IgD-negative memory B cell (primary cell): Measurements from ENCODE around the gene MAX. TPM values are rescaled to one million over a fixed set of nuclear protein-coding genes. Genes with fewer than 3 reads are reported as not detected.

Source experiments
- H3K27ac Mint-ChIP-seq, 3 donors: one replicate each; pipeline ENCODE4 v1.8.0; 2020 to 2022; ENCODE audit warnings: mild to moderate bottlenecking in 3 of 3, mixed read lengths in 3 of 3, moderate library complexity in 1 of 3
- H3K27me3 Mint-ChIP-seq: one replicate; pipeline ENCODE4 v1.8.0; 2021; ENCODE audit warnings: mixed read lengths
- H3K36me3 Mint-ChIP-seq: one replicate; pipeline ENCODE4 v1.8.0; 2020; ENCODE audit warnings: mild to moderate bottlenecking, mixed read lengths
- H3K4me1 Mint-ChIP-seq, 3 donors: one replicate each; pipeline ENCODE4 v1.8.0; 2020 to 2022; ENCODE audit warnings: mixed read lengths in 3 of 3, mild to moderate bottlenecking in 1 of 3
- H3K4me3 Mint-ChIP-seq, 4 donors: one replicate each; pipeline ENCODE4 v1.8.0; 2020 to 2022; ENCODE audit warnings: mild to moderate bottlenecking in 4 of 4, mixed read lengths in 4 of 4, moderate library complexity in 3 of 4
- H3K9me3 Mint-ChIP-seq, 3 donors: one replicate each; pipeline ENCODE4 v1.8.0; 2020 to 2021; ENCODE audit warnings: mixed read lengths in 3 of 3, mild to moderate bottlenecking in 1 of 3
- polyA plus RNA-seq: library from polyadenylated mRNA; unstranded; fragments of 300-500 nt; fragmentation: Illumina TruSeq; gene quantifications from one replicate; pipeline ENCODE4 v1.2.3, GENCODE V29; 2021

MAX gene
- polyA plus RNA-seq, 1 donor from 2014 or later: 131 TPM

- H3K27ac Mint-ChIP-seq: no peak overlapping the region
- H3K4me1 Mint-ChIP-seq: peaks cover 0 to 4% (median 0%) of the 10 kb centered on the region in 3 donors
- H3K27me3 Mint-ChIP-seq: peaks cover 2% of the 10 kb centered on the region
- peaks cover 0 to 4% (median 3%) of the 10 kb centered on the region in 3 donors for H3K9me3 Mint-ChIP-seq
- H3K36me3 Mint-ChIP-seq: no peaks in the 10 kb centered on the region
- no peak overlapping the region for H3K4me3 Mint-ChIP-seq
Measured at GRCh38 chr14:65117769-65118745, 15.7 kb upstream of the MAX start.

- Mint-ChIP-seq H3K9me3 (peaks cover 0 to 4% (median 3%) of the 10 kb centered on the region in 3 donors), H3K27ac (peak overlapping the region in 1 of 3 donors; percentile 31), H3K4me1 (peaks cover 0 to 4% (median 0%) of the 10 kb centered on the region in 3 donors), H3K27me3 (no peaks in the 10 kb centered on the region), H3K4me3 (no peak overlapping the region), H3K36me3 (no peaks in the 10 kb centered on the region)
Measured at GRCh38 chr14:65115615-65116014, 13.3 kb upstream of the MAX start.

- Mint-ChIP-seq H3K4me3 (peak overlapping the region in 1 of 4 donors; percentile 27), H3K27ac (no peak overlapping the region), H3K36me3 (no peaks in the 10 kb centered on the region), H3K27me3 (no peaks in the 10 kb centered on the region), H3K4me1 (peaks cover 0 to 4% (median 1%) of the 10 kb centered on the region in 3 donors), H3K9me3 (peaks cover 0 to 1% (median 1%) of the 10 kb centered on the region in 3 donors)
Measured at GRCh38 chr14:65110525-65110924, 8.2 kb upstream of the MAX start.

GRCh38 chr14:65109357-65109756 lies 7.0 kb upstream of the MAX start:
- peak overlapping the region in 1 of 4 donors; percentile 38 for H3K4me3 Mint-ChIP-seq

GRCh38 chr14:65107200-65107599 lies 4.9 kb upstream of the MAX start:
- no peak overlapping the region for H3K4me3 Mint-ChIP-seq
- no peaks in the 10 kb centered on the region for H3K36me3 Mint-ChIP-seq
- no peaks in the 10 kb centered on the region for H3K27me3 Mint-ChIP-seq
- H3K27ac Mint-ChIP-seq: no peak overlapping the region
- peaks cover 4 to 6% (median 5%) of the 10 kb centered on the region in 3 donors for H3K4me1 Mint-ChIP-seq
- H3K9me3 Mint-ChIP-seq: no peaks in the 10 kb centered on the region

More at GRCh38 chr14:65109357-65109756, 7.0 kb upstream of the MAX start:
- peaks cover 0 to 4% (median 0%) of the 10 kb centered on the region in 3 donors for H3K4me1 Mint-ChIP-seq
- H3K9me3 Mint-ChIP-seq: no peaks in the 10 kb centered on the region
- no peak overlapping the region for H3K27ac Mint-ChIP-seq
- no peaks in the 10 kb centered on the region for H3K36me3 Mint-ChIP-seq
- no peaks in the 10 kb centered on the region for H3K27me3 Mint-ChIP-seq

- Mint-ChIP-seq H3K27ac (no peak overlapping the region), H3K4me3 (peak overlapping the region in 1 of 4 donors; percentile 35), H3K9me3 (no peaks in the 10 kb centered on the region), H3K36me3 (no peaks in the 10 kb centered on the region), H3K27me3 (no peaks in the 10 kb centered on the region), H3K4me1 (peaks cover 4 to 6% (median 5%) of the 10 kb centered on the region in 3 donors)
Measured at GRCh38 chr14:65106736-65107135, 4.4 kb upstream of the MAX start.

- peaks cover 5 to 7% (median 5%) of the 10 kb centered on the region in 3 donors for H3K4me1 Mint-ChIP-seq
- no peaks in the 10 kb centered on the region for H3K36me3 Mint-ChIP-seq
- no peak overlapping the region for H3K27ac Mint-ChIP-seq
- H3K9me3 Mint-ChIP-seq: no peaks in the 10 kb centered on the region
- no peaks in the 10 kb centered on the region for H3K27me3 Mint-ChIP-seq
- peak overlapping the region in 1 of 4 donors; percentile 35 for H3K4me3 Mint-ChIP-seq
Measured at GRCh38 chr14:65106316-65106715, 4.0 kb upstream of the MAX start.

- H3K9me3 Mint-ChIP-seq: no peaks in the 10 kb centered on the region
- no peaks in the 10 kb centered on the region for H3K27me3 Mint-ChIP-seq
- peaks cover 14 to 18% (median 16%) of the 10 kb centered on the region in 3 donors for H3K4me1 Mint-ChIP-seq
- peak overlapping the region in 2 of 4 donors; percentile 25 to 57 for H3K4me3 Mint-ChIP-seq
- no peak overlapping the region for H3K27ac Mint-ChIP-seq
- H3K36me3 Mint-ChIP-seq: no peaks in the 10 kb centered on the region
Measured at GRCh38 chr14:65104791-65105190, 2.5 kb upstream of the MAX start.

GRCh38 chr14:65103150-65103760 lies 938 bp upstream of the MAX start:
- peak overlapping the region; percentile 69 to 91 (median 85) for H3K27ac Mint-ChIP-seq

GRCh38 chr14:65101631-65102440 lies 481 bp downstream of the MAX start:
- Mint-ChIP-seq H3K27ac (peak overlapping the region; percentile 82 to 99 (median 97)), H3K36me3 (no peaks in the 10 kb centered on the region), H3K4me1 (peaks cover 21 to 36% (median 27%) of the 10 kb centered on the region in 3 donors), H3K9me3 (no peaks in the 10 kb centered on the region), H3K4me3 (peak overlapping the region; percentile 80 to 100 (median 96)), H3K27me3 (no peaks in the 10 kb centered on the region)

More at GRCh38 chr14:65103150-65103760, 938 bp upstream of the MAX start:
- Mint-ChIP-seq H3K4me3 (peak overlapping the region; percentile 71 to 100 (median 96)), H3K27me3 (no peaks in the 10 kb centered on the region), H3K36me3 (no peaks in the 10 kb centered on the region), H3K4me1 (peaks cover 16 to 28% (median 26%) of the 10 kb centered on the region in 3 donors), H3K9me3 (no peaks in the 10 kb centered on the region)

GRCh38 chr14:65100922-65101541 lies 1.3 kb downstream of the MAX start:
- no peaks in the 10 kb centered on the region for H3K9me3 Mint-ChIP-seq
- peak overlapping the region; percentile 80 to 100 (median 94) for H3K4me3 Mint-ChIP-seq
- no peaks in the 10 kb centered on the region for H3K27me3 Mint-ChIP-seq
- peak overlapping the region; percentile 82 to 97 (median 90) for H3K27ac Mint-ChIP-seq
- H3K36me3 Mint-ChIP-seq: no peaks in the 10 kb centered on the region
- H3K4me1 Mint-ChIP-seq: peaks cover 29 to 44% (median 29%) of the 10 kb centered on the region in 3 donors

- Mint-ChIP-seq H3K9me3 (no peaks in the 10 kb centered on the region), H3K27ac (peak overlapping the region; percentile 24 to 91 (median 46)), H3K27me3 (no peaks in the 10 kb centered on the region), H3K36me3 (no peaks in the 10 kb centered on the region), H3K4me1 (peaks cover 35 to 61% (median 42%) of the 10 kb centered on the region in 3 donors), H3K4me3 (peak overlapping the region; percentile 54 to 85 (median 82))
Measured at GRCh38 chr14:65098586-65098985, 3.7 kb downstream of the MAX start.

GRCh38 chr14:65096323-65097089 lies 5.8 kb downstream of the MAX start:
- Mint-ChIP-seq H3K4me1 (peaks cover 35 to 57% (median 39%) of the 10 kb centered on the region in 3 donors), H3K36me3 (no peaks in the 10 kb centered on the region), H3K4me3 (no peak overlapping the region)

More at GRCh38 chr14:65096323-65097089, 5.8 kb downstream of the MAX start:
- Mint-ChIP-seq H3K27ac (peak overlapping the region in 1 of 3 donors; percentile 59), H3K9me3 (no peaks in the 10 kb centered on the region), H3K27me3 (no peaks in the 10 kb centered on the region)
